Urothelium cell line (cell line): Measurements from ENCODE around the gene PRXL2A.
A peak's percentile ranks its signal among the peaks of the same experiment; 100 is the strongest.
"Not testable (repeated sequence)": the region's sequence is repeated elsewhere in the genome, so short reads cannot be mapped to it uniquely, and the experiment has no call there.

Source experiments
- DNase-seq: peaks from one replicate; pipeline ENCODE4 v3.0.0; 2011; ENCODE audit warnings: low spot score, mixed read lengths
- FAIRE-seq: peaks from 2 replicates; lab custom pipeline; 2011; peaks lifted over from hg19 to GRCh38; lab: Jason Lieb, UNC

PRXL2A gene

DNA sequence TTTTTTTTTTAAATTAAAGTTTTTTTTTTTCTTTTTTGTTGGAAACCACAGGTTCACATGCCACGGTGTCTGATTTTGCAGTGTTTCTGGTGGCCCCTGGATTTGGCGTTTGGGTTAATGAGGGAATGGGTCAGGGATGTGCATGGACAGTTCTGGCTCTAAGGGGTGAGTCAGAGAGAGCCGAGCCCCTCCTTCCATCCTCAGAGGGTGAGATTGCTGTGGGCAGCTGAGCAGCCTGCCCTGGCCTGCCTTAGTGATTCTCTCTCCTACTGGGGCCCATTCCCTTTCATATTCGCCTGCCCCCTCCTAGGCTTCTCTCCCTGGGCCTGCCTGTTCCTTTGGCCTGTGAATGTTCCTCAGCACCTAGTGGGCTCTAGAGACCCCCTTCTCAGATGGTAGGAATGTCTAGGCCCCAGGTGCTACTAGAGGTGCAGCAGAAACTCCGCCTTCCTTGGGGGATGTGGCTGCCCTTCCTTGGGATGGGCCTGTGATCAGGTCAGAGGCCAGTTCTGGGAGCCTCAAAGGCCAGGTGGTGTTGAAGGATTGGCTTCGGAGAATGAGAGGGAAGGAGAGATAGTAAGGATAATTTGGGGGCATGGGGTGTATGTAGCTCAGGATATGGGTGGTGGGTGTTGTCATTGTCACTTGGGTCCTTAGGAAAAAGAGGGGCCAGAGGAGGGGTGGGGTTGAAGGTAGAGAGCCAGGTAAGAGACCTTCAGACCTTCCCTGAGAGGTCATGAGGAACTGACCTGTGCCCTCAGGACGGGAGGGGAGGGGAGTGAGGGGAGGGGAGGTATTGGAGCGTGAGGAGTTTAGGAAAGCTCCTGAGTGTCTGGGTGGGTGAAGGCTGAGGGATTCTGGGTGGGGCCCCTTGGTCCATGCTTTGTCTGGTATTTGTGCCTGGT lies 65.6 kb downstream of the PRXL2A start:
- FAIRE-seq (no peak), DNase-seq (no peak)

DNA sequence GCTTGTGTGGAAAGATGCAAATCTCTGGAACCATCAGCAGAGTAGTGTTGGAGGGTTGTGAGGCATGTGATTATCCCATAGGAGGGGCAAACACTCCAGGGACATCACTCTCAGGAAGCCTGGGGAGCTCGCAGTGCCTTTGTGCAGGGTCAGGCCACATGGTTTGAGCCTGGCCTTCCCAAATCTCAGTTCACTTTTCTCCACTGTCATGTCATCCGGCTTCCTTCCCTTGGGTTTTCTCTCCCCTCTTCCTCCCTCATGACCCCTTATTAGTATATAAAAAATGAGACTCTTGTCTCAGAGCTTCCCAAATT lies 66.2 kb downstream of the PRXL2A start:
- DNase-seq: no peak
- no peak for FAIRE-seq

DNA sequence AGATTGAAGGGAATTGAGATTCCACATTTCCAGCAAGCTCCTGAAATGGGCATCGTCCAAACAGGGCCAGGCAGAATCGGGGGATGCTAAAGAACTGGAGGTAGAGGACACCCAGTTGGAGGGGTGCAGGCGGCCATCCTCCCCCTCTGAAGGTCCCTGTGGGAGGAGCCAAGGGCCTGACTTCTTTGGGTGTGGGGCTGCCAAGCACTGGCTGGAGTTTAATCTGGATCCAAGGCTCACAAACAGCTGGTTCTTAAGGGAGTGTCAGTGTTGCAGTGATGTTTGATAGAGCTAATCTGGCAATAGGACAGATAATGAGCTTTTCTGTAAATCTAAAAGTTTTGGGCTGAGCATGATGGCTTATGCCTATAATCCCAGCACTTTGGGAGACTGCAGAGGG lies 66.6 kb downstream of the PRXL2A start:
- no peak for DNase-seq
- FAIRE-seq: no peak

DNA sequence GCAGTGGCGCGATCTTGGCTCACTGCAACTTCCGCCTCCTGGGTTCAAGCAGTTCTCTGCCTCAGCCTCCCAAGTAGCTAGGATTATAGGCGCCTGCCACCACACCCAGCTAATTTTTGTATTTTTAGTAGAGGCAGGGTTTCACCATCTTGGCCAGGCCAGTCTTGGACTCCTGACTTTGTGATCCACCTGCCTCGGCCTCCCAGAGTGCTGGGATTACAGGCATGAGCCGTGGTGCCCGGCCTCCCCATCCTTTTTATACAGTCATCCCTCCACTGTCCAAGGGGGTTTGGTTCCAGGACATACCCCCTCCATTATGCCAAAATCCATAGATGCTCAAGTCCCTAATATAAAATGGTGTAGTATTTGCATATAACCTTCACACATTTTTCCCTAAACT lies 67.3 kb downstream of the PRXL2A start:
- not testable (repeated sequence) for FAIRE-seq, DNase-seq

DNA sequence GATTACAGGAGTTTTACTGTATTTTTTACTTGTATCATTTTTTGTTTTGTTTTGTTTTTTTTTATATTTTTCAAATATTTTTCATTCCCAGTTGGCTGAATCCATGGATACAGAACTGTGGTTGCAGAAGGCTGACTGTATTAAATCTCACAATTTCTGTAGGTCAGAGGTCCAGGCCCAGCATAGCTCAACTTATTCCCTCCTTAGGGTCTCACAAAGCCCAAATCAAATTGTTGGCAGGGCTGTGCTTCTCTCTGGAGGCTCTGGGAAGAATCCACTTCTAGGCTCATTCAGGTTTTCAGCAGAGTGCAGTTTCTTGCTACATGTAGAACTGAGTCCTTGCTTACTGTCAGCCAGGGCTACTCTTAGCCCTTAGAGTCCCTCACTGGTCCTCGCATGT lies 68.3 kb downstream of the PRXL2A start:
- FAIRE-seq: no peak
- no peak for DNase-seq

DNA sequence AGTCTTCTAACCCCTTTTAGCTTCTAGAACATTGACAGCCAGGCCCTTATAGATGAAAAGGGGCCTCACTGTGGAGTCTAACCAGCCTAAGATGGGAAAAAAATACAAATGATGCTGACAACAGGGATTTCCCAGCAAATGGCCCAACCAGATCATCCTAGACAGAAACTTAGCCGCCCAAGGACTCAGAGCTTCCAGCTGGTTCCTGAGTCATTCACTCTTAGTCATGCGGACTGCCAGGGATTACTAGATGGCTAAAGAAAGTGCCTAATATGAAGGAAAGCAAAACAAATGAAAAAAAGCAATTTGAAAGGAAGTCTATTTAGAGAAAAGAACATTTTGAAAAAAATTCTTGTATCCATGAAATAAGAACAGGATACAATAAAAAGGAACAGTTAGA lies 69.5 kb downstream of the PRXL2A start:
- DNase-seq: peak; percentile 76
- FAIRE-seq: no peak

DNA sequence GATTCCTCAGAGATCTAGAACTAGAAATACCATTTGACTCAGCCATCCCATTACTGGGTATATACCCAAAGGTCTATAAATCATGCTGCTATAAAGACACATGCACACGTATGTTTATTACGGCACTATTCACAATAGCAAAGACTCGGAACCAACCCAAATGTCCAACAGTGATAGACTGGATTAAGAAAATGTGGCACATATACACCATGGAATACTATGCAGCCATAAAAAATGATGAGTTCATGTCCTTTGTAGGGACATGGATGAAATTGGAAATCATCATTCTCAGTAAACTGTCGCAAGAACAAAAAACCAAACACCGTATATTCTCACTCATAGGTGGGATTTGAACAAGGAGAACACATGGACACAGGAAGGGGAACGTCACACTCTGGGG lies 72.0 kb downstream of the PRXL2A start:
- FAIRE-seq, DNase-seq: not testable (repeated sequence)

DNA sequence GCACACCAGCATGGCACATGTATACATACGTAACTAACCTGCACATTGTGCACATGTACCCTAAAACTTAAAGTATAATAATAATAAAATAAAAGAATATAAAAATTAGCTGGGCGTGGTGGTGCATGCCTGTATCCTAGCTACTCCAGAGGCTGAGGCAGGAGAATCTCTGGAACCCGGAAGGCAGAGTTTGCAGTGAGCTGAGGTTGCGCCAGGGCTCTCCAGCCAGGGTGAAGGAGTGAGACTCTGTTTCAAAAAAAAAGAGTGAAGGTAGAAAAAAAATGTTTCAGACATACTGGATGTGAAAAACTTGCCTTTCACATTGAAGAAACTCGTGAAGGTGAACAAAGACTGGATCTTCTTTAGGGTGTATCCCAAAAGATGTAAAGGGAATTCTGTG lies 72.5 kb downstream of the PRXL2A start:
- DNase-seq (no peak), FAIRE-seq (no peak)

DNA sequence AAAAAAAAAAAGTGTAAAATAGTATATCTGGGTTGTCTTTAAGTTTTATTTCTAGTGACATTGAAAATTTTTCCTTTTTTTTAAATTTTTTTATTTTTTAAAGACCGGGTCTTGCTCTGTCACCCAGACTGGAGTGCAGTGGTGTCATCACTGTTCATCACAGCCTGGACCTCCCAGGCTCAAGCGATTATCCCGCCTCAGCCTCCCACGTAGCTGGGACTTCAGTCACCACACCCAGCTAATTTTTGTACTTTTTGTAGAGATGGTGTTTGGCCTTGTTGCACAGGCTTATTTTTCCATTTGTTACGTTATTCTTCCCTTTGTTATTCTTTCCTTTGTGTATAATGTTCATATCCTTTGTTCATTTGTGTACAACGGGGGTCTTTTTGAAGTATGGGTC lies 75.9 kb downstream of the PRXL2A start:
- FAIRE-seq: no peak
- no peak for DNase-seq

DNA sequence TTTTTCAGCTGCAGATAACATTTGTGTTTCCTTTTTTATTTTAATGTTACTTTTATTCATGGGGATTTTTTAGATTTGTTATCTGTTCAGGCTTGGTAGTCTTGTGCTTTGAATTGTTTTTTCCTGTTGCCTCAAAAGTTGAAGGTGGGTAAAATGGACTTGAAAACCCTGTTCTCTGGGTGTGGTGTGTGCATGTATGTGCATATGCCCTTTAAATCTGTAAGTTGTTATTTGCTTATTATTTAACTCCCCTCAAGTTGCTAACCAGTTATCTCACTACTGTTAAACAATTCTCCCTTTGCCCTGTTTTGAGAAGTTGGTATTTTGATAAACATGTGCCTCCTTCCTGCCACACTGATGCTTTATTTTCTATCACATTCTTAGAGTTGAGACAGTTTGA lies 76.3 kb downstream of the PRXL2A start:
- DNase-seq (no peak), FAIRE-seq (no peak)

DNA sequence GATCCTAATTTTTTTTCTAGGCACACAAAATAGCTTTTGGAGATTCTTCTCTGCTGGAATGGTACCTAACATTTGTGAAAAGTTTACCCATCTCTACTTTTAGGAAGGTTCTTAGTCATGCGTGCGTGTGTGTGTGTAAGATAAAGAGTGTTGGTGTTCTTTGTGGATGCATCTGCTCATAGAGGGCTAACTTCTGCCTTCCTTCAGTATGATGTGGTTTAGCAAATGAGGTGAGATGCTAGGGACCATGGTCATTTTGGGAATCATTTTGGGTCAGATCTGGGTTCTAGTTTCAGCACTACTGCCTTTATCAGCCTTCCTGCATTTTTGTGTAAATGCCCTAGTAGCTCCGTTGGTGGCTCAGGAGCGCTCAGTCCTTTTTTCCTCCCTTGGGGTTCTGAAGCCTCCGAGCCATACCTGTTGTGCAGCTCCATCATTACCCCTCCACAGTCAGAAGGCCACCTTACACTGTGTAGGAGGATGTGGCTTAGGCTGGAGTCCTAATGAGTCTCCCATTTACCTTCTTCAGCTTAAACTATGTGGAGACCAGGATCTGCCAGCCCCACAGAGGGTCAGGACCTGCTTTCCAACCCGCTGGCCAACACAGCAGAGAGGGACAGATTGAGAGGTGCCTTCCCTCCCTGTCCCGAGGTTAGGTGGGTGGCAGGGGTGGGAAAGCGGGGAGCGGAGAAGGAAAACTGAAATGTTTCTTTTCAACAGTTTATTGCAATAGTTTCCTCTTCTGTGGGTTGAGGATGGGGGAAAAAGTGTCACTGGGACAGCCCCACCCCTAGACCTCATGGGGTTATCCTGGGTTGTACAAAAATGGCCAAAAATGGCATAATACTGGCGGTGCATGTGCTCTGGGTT lies 77.0 kb downstream of the PRXL2A start:
- FAIRE-seq (no peak), DNase-seq (no peak)

DNA sequence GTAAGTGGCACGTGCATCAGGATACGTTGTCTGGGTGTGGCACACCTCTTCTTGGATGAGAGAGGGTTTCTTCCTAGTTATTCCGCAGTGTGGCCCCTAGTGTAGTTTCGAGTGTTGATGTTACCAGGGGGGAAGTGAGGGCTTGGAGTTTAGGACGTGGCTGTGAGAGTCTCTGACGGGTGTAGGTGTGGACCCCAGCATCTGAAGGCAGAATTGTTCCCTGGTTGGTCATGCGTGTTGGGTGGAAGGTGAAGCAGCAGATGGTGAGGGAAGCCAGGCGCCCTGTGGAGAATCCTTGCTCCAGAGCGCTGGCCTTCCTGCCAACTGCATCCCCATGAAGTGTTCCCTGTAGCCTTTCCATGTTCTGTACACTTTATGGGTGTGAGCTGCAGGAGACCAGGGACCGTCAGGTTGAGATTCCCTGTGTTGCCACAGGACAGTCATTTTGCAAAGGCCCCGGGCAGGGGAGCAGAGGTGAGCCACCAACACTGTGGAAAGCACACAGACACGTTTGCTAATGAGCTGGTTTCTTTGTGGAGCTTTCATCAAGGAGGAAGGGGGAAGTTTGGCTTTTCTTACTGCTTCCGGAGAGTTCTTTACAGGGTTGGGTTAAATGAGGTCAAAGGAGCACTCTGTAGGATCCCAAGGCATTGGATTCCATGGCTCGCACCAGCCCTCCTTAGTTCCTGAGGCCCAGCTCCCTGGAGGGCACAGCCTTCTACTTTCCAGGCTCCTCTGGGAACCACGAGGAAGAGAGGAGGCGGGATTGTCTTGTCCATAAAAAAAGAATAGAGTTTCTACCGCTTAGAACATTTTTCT lies 77.8 kb downstream of the PRXL2A start:
- FAIRE-seq (no peak), DNase-seq (no peak)
